Measurements from ENCODE around the gene ADAP1.

ADAP1 gene

GRCh38 chr7:849145-849544, 105.3 kb downstream of the ADAP1 start:
- no peak for DNase-seq (ENCODE audit: low spot score)
- no peak for TF ChIP-seq CTCF (IDR thresholded peaks at IDR 0.05; ENCODE audit: extremely low read depth, missing control alignments)
